Measurements from ENCODE around the gene RBM34. TPM values are rescaled to one million over a fixed set of nuclear protein-coding genes. Genes with fewer than 3 reads are reported as not detected.

The RBM34 gene, protein sequence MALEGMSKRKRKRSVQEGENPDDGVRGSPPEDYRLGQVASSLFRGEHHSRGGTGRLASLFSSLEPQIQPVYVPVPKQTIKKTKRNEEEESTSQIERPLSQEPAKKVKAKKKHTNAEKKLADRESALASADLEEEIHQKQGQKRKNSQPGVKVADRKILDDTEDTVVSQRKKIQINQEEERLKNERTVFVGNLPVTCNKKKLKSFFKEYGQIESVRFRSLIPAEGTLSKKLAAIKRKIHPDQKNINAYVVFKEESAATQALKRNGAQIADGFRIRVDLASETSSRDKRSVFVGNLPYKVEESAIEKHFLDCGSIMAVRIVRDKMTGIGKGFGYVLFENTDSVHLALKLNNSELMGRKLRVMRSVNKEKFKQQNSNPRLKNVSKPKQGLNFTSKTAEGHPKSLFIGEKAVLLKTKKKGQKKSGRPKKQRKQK
- 65.3 TPM for total RNA-seq

GRCh38 chr1:235160957-235161684, at the start of gene RBM34:
TSS of gene RBM34 (minus strand) at chr1:235161250. CDS start at chr1:235161226, 24 bp downstream.

DNA sequence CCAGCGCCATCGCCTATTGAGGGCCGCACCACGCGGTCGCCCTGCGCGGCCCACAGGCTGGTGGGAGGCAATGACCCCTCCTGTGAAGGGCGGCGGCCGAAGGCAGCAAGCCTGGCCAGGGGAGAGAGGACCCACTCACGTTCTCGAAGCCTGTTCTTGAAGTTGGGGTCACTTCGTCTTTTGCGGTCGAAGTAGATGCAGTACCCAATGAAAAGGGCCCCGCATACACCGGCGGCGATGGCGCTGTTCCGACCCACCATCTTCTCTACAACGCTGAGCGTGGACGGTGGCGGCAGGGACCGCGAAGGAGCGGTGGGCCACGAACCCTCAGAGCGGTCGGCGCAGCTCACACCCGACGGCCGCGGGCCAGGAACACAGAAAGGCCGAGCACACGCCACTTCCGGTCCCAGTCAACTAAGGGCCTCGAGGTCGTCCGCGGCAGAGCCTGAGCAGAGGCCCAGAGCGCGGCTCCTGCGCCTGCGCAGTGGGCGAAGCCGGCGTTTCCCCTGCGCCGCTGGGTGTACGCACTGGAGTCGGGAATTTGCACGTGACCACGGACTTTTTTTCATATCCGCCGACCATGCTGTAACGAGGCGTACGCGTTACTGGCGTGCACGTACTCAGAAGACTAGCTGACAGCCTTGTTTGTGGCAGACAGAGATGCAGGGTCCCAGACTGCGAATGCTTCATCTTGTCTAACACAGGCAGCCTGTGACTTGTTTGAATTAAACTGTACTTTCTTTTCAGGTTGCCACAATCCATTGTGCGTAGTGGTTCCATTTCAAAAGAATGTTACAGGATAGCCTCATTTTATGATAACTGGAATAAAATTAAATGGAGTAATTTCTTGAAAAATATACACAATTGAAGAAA, 32.4 kb downstream of the RBM34 start, which contains the start of gene TOMM20:
Gene TOMM20, minus strand, starts transcription at position 382 of the 873 bp plus-strand sequence. Its CDS starts 122 bp downstream, at position 260.

Small RNAs within 50 kb of the gene (small RNA-seq; reads per million reads assigned to genes)
- gene AL732292.1: not detected
- gene MIR4753: not detected
- 9.8 reads per million, percentile 93 among the genes with 10 or more reads in this experiment for gene SNORA14B

Other genes starting within 250 kb of the RBM34 start
- 154 TPM for gene TOMM20, start 32.4 kb downstream of the RBM34 start, total RNA-seq
- gene ARID4B, start 166.9 kb upstream of the RBM34 start, total RNA-seq: 67.4 TPM
- 33.9 TPM for gene GGPS1, start 167.3 kb upstream of the RBM34 start, total RNA-seq
- gene TBCE, start 206.2 kb upstream of the RBM34 start, total RNA-seq: 36.0 TPM

Data from diencephalon (tissue), 1 donor.